Adrenal gland (tissue), 12 donors: ENCODE results near the gene SLC1A5. TPM values are rescaled to one million over a fixed set of nuclear protein-coding genes. Genes with fewer than 3 reads are reported as not detected.

Source experiments
- DNase-seq, 7 donors: peaks; one replicate each; pipeline ENCODE4 v3.0.0-alpha.2; 2019 to 2020
- H3K27ac ChIP-seq, 5 donors: fragments of 200-600 bp; sonication (generic) in 4 of 5; 1 replicate in 3 of 5; 2 replicates in 2 of 5; pipeline versions ENCODE4 v1.5.1 to v1.8.0; 2016 to 2020; ENCODE audit warnings: mild to moderate bottlenecking in 1 of 5
- H3K27me3 ChIP-seq: fragments of 200-600 bp; 2 replicates; pipeline ENCODE4 v1.8.0; 2021
- H3K36me3 ChIP-seq, 2 donors: fragments of 200-600 bp; replicated peaks in 1 of 2; 1 replicate in 1 of 2; 2 replicates in 1 of 2; pipeline versions ENCODE4 v1.5.1 to v1.8.0; 2018 to 2022
- H3K4me1 ChIP-seq, 2 donors: fragments of 200-600 bp; replicated peaks in 1 of 2; 1 replicate in 1 of 2; 2 replicates in 1 of 2; pipeline versions ENCODE4 v1.5.1 to v1.8.0; 2018 to 2021
- H3K4me3 ChIP-seq, 4 donors: fragments of 200-600 bp; sonication (generic) in 3 of 4; one replicate each; pipeline ENCODE4 v1.5.1; 2016 to 2018
- H3K9me3 ChIP-seq, 3 donors: fragments of 200-600 bp; sonication (generic) in 1 of 3; replicated peaks in 1 of 3; 1 replicate in 2 of 3; 2 replicates in 1 of 3; pipeline versions ENCODE4 v1.5.1 to v1.8.0; 2016 to 2021
- POLR2A ChIP-seq, 2 donors: fragments of 450-650 bp; IDR thresholded peaks; one replicate each; pipeline ENCODE4 v1.6.1; 2017; ENCODE audit warnings: antibody characterized with exemption in 2 of 2, mild to moderate bottlenecking in 2 of 2, moderate library complexity in 1 of 2
- WGBS, 4 donors: extraction: QIAGEN DNeasy Blood & Tissue Kit in 2 of 4; methylation state at CpG; one replicate each; pipeline versions ENCODE4 v1.1.5 to v1.1.7; 2013 to 2017; 5-methylcytosine and 5-hydroxymethylcytosine counted together
- intact Hi-C, 2 donors: fragments of 100-400 bp; cut with DNase I; formaldehyde crosslinking; loops; one replicate each; pipeline versions ENCODE4 v1.14.1 to v1.15.0; 2022 to 2023
- polyA plus RNA-seq, 3 donors: library from polyadenylated mRNA; stranded (reverse); fragments of 200-250 nt in 2 of 3; fragments of 350-450 nt in 1 of 3; fragmentation: Illumina TruSeq in 1 of 3; extraction: RNeasy Lipid Tissue Mini Kit (QIAGEN cat#74804) in 1 of 3; gene quantifications; one replicate each; pipeline ENCODE4 v1.2.3, GENCODE V29; 2013 to 2014
- total RNA-seq, 9 donors: library from RNA; depleted of rRNA in 4 of 9; stranded (reverse); fragments of >200 nt in 4 of 9; fragments of 120-200 nt in 1 of 9; fragmentation: NEBNext Ultra II Directional in 1 of 9; extraction: Animal tissue kit (Norgen Biotek cat#: 25700) in 1 of 9; gene quantifications; one replicate each; pipeline versions ENCODE4 v1.1.0 to v1.2.4, GENCODE V29; 2013 to 2023
- TF ChIP-seq, protein P1 (sequence below), 6 experiments: fragments of 450-650 bp in 4 of 6; fragments of 200-600 bp in 2 of 6; sonication (generic) in 1 of 6; IDR thresholded peaks; 1 replicate in 5 of 6; 2 replicates in 1 of 6; pipeline versions ENCODE4 v1.5.1 to v1.8.0; 2016 to 2021; ENCODE audit warnings: antibody characterized with exemption in 6 of 6, mild to moderate bottlenecking in 2 of 6, moderate library complexity in 1 of 6
- donor health status: healthy with polysubstance abuse.
- donor health status: Bipolar disorder and iron deficiency.
- donor health status: DM: yes; HTN: yes; CAD: no.
- donor health status: DM: no; HTN: no; CAD: no.
- donor health status: DM: no; HTN: no; CAD: no.
- donor health status: DM: yes; HTN: yes; CAD: no.

Gene SLC1A5
- total and polyA plus RNA-seq, 12 donors = 4.7 to 56.9 (median 28.5) TPM

DNA sequence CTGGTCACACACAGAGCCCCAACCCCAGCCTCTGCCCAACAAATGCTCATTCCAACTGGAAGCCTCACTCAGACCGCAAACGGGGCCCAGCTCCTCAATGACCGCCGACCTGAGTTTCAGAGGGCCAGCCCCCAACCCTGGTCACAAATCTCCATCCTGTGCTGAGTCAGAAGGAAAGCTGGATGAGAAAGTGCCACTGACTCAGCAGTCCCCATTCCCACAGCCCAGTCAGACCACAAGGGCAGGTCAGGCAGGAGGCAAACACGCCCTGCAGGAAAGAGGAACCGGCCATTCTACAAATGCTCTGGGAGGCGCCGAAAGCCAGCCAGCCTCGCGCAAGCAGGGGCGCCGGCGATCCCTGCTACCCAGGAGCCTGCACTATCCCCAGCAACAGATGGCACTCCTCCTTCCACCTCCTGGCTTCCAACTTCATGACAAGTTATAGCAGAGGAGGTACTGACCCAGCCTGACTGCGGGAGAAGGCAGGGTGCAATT is 57.3 kb downstream of the SLC1A5 start:
- peak in 1 of 2 donors; percentile 48 for TF ChIP-seq POLR2A (IDR thresholded peaks at IDR 0.05)
- TF ChIP-seq, protein P1, sequence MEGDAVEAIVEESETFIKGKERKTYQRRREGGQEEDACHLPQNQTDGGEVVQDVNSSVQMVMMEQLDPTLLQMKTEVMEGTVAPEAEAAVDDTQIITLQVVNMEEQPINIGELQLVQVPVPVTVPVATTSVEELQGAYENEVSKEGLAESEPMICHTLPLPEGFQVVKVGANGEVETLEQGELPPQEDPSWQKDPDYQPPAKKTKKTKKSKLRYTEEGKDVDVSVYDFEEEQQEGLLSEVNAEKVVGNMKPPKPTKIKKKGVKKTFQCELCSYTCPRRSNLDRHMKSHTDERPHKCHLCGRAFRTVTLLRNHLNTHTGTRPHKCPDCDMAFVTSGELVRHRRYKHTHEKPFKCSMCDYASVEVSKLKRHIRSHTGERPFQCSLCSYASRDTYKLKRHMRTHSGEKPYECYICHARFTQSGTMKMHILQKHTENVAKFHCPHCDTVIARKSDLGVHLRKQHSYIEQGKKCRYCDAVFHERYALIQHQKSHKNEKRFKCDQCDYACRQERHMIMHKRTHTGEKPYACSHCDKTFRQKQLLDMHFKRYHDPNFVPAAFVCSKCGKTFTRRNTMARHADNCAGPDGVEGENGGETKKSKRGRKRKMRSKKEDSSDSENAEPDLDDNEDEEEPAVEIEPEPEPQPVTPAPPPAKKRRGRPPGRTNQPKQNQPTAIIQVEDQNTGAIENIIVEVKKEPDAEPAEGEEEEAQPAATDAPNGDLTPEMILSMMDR (IDR thresholded peaks at IDR 0.05) = no peak
- no peaks in the 10 kb centered on the region for H3K27me3 ChIP-seq
- H3K4me3 ChIP-seq = no peak overlapping the region
- 22 to 64% (median 33%) methylated on average over 2 to 14 of the region's 14 CpGs for WGBS, 4 donors
- intact Hi-C loops = no loop called here
- H3K27ac ChIP-seq = peak overlapping the region in 2 of 5 donors; percentile 45 to 76
- peaks cover 15 to 51% of the 10 kb centered on the region in 2 donors for H3K4me1 ChIP-seq
- DNase-seq = peak; percentile 61 to 87 (median 83)
- peaks cover 0 to 70% of the 10 kb centered on the region in 2 donors for H3K36me3 ChIP-seq
- H3K9me3 ChIP-seq = no peaks in the 10 kb centered on the region

DNA sequence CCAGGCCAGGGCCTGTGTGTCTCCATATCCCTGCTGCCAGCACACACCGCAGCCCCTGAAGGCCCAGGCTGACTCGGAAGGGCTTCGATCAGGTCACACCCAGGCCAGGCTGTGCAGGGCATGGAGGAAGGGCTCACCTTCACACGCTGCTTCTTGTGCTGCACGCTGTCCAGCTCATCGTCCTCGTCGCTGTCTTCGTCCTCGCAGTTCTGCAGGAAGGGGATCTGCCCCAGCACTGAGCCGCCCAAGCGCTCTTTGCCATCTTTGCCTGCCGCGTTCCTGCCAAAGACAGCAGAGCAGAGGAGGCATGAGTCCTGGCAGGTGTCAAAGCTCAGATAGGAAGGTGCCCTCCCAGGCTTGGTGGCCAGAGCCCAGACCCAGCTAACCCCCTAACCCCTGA is 57.8 kb downstream of the SLC1A5 start:
- H3K27ac ChIP-seq = peak overlapping the region in 3 of 5 donors; percentile 8 to 76 (median 45)
- H3K36me3 ChIP-seq = peaks cover 0 to 75% of the 10 kb centered on the region in 2 donors
- no peak for DNase-seq
- WGBS, 4 donors = 79 to 86% (median 84%) methylated on average over 9 to 14 of the region's 14 CpGs
- H3K27me3 ChIP-seq = no peaks in the 10 kb centered on the region
- no peaks in the 10 kb centered on the region for H3K9me3 ChIP-seq
- H3K4me3 ChIP-seq = no peak overlapping the region
- peaks cover 15 to 50% of the 10 kb centered on the region in 2 donors for H3K4me1 ChIP-seq
- TF ChIP-seq, protein P1 (IDR thresholded peaks at IDR 0.05) = no peak
- no peak for TF ChIP-seq POLR2A (IDR thresholded peaks at IDR 0.05)
- intact Hi-C loops = no loop called here

DNA sequence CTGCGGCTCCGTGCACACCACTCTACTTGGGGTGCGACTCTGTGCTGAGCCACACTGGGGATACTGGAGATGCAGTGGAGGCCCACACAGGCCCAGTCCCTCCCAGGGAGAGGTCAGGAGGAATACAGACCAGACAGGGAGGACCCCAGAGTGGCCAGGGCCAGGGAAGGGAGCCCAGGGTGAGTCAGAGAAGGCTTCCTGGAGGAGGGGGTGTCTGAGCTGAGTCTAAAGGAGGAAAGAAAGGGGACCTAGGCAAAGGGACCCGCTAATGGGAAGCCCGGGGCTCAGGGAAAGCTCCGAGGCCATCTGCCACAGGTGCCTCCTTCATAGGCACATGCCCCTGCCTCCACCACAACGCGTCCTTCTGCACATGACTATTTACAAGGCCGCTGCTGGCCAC is 58.2 kb downstream of the SLC1A5 start:
- intact Hi-C loops = no loop called here
- WGBS, 4 donors = 80 to 96% (median 85%) methylated on average over 8 to 9 of the region's 9 CpGs
- peaks cover 15 to 50% of the 10 kb centered on the region in 2 donors for H3K4me1 ChIP-seq

DNA sequence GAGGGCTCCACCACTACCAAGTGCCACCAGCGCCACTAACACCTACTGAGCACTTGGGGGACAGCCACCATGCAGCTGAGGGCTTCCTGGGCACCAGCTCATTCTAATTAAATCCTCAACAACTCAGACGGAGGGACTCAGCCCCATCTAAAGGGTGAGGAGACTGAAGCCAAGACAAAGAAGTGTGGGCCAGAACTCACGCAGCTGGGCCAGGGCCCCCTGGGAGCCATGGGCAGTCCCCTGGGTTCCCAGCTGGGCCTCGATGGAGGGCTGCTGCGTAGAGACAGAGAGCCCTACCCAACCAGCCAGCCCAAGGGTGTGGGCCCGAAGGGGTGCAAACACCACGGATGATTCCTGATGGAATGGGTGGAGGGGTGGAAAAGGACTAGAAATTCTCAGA is 58.7 kb downstream of the SLC1A5 start:
- peaks cover 15 to 50% of the 10 kb centered on the region in 2 donors for H3K4me1 ChIP-seq
- H3K27me3 ChIP-seq = no peaks in the 10 kb centered on the region
- DNase-seq = no peak
- TF ChIP-seq, protein P1 (IDR thresholded peaks at IDR 0.05) = no peak
- TF ChIP-seq POLR2A (IDR thresholded peaks at IDR 0.05) = no peak
- WGBS, 4 donors = 90 to 93% (median 91%) methylated on average over 2 to 7 of the region's 7 CpGs
- intact Hi-C loops = no loop called here
- no peaks in the 10 kb centered on the region for H3K9me3 ChIP-seq
- peaks cover 0 to 84% of the 10 kb centered on the region in 2 donors for H3K36me3 ChIP-seq
- no peak overlapping the region for H3K4me3 ChIP-seq
- H3K27ac ChIP-seq = no peak overlapping the region

More for the DNA sequence above, 58.2 kb downstream of the SLC1A5 start:
- no peak for TF ChIP-seq POLR2A (IDR thresholded peaks at IDR 0.05)
- TF ChIP-seq, protein P1 (IDR thresholded peaks at IDR 0.05) = no peak
- peak overlapping the region in 1 of 5 donors; percentile 8 for H3K27ac ChIP-seq
- DNase-seq = peak in 1 of 7 donors; percentile 36
- peaks cover 0 to 79% of the 10 kb centered on the region in 2 donors for H3K36me3 ChIP-seq
- H3K9me3 ChIP-seq = no peaks in the 10 kb centered on the region
- H3K4me3 ChIP-seq = no peak overlapping the region
- no peaks in the 10 kb centered on the region for H3K27me3 ChIP-seq
